GM21423 (cell line): ENCODE measurements around the gene SLC2A14.
A peak's percentile ranks its signal among the peaks of the same experiment; 100 is the strongest.
"Not testable (repeated sequence)": the region's sequence is repeated elsewhere in the genome, so short reads cannot be mapped to it uniquely, and the experiment has no call there.

Experiments used
- ATAC-seq: cut with Tn5 transposase; IDR thresholded peaks from one replicate; pipeline ENCODE4 v1.9.1; 2021; ENCODE audit warnings: mild to moderate bottlenecking, moderate library complexity; ENCODE audit not compliant: unreplicated experiment

The SLC2A14 gene

GRCh38 chr12:7835116-7835515, 37.6 kb downstream of the SLC2A14 start:
- ATAC-seq, result no peak

- ATAC-seq, result no peak
These were observed 38.0 kb downstream of the SLC2A14 start for GRCh38 chr12:7834701-7835100.

- ATAC-seq, result no peak
These were observed 38.9 kb downstream of the SLC2A14 start for GRCh38 chr12:7833831-7834230.

- not testable (repeated sequence) for ATAC-seq
These were observed 39.5 kb downstream of the SLC2A14 start for GRCh38 chr12:7833201-7833600.

- ATAC-seq, result peak; percentile 51
These were observed 40.5 kb downstream of the SLC2A14 start for GRCh38 chr12:7832059-7832696.

- not testable (repeated sequence) for ATAC-seq
These were observed 43.0 kb downstream of the SLC2A14 start for GRCh38 chr12:7829737-7830136.

GRCh38 chr12:7825754-7826153, 47.0 kb downstream of the SLC2A14 start:
- not testable (repeated sequence) for ATAC-seq

GRCh38 chr12:7806863-7807487, 65.7 kb downstream of the SLC2A14 start:
- ATAC-seq, result no peak

GRCh38 chr12:7806319-7806718, 66.4 kb downstream of the SLC2A14 start:
- ATAC-seq, result not testable (repeated sequence)

GRCh38 chr12:7801460-7801859, 71.3 kb downstream of the SLC2A14 start:
- ATAC-seq, result no peak

- ATAC-seq, result not testable (repeated sequence)
These were observed 73.9 kb downstream of the SLC2A14 start for GRCh38 chr12:7798750-7799308.

- no peak for ATAC-seq
These were observed 74.9 kb downstream of the SLC2A14 start for GRCh38 chr12:7797698-7798398.

- ATAC-seq, result not testable (repeated sequence)
These were observed 75.4 kb downstream of the SLC2A14 start for GRCh38 chr12:7797269-7797668.

GRCh38 chr12:7793211-7793610, 79.5 kb downstream of the SLC2A14 start:
- no peak for ATAC-seq

- ATAC-seq, result not testable (repeated sequence)
These were observed 83.7 kb downstream of the SLC2A14 start, which contains the start of gene NANOG for GRCh38 chr12:7788884-7789528. Gene NANOG, plus strand, starts transcription at chr12:7789402. Its CDS starts 213 bp downstream, at chr12:7789615.

- ATAC-seq, result no peak
These were observed 84.4 kb downstream of the SLC2A14 start for GRCh38 chr12:7788294-7788660.

- no peak for ATAC-seq
These were observed 85.0 kb downstream of the SLC2A14 start for GRCh38 chr12:7787574-7788293.

- no peak for ATAC-seq
These were observed 88.0 kb downstream of the SLC2A14 start for GRCh38 chr12:7784701-7785100.

GRCh38 chr12:7783433-7783832, 89.3 kb downstream of the SLC2A14 start:
- ATAC-seq, result not testable (repeated sequence)

- ATAC-seq, result no peak
These were observed 90.7 kb downstream of the SLC2A14 start for GRCh38 chr12:7782055-7782454.
